Tibial artery (tissue), 4 donors: ENCODE measurements around the gene ZNF681.

Source experiments
- DNase-seq, 2 donors: peaks; one replicate each; pipeline ENCODE4 v3.0.0-alpha.2; 2019
- H3K27ac ChIP-seq, 2 donors: fragments of 200-600 bp; sonication (generic) in 1 of 2; 1 replicate in 1 of 2; 2 replicates in 1 of 2; pipeline ENCODE4 v1.5.1; 2018 to 2019; ENCODE audit warnings: mild to moderate bottlenecking in 1 of 2
- H3K27me3 ChIP-seq, 2 donors: fragments of 200-600 bp; sonication (generic) in 1 of 2; one replicate each; pipeline versions ENCODE4 v1.5.1 to v1.6.0; 2016 to 2019
- H3K36me3 ChIP-seq, 3 donors: fragments of 200-600 bp; sonication (generic) in 2 of 3; one replicate each; pipeline ENCODE4 v1.5.1; 2016 to 2019; ENCODE audit warnings: mild to moderate bottlenecking in 2 of 3
- H3K4me1 ChIP-seq, 4 donors: fragments of 200-600 bp; sonication (generic) in 2 of 4; 1 replicate in 3 of 4; 2 replicates in 1 of 4; pipeline ENCODE4 v1.5.1; 2016 to 2019
- H3K4me3 ChIP-seq, 2 donors: fragments of 200-600 bp; sonication (generic) in 1 of 2; 1 replicate in 1 of 2; 2 replicates in 1 of 2; pipeline ENCODE4 v1.5.1; 2018 to 2019; ENCODE audit warnings: mild to moderate bottlenecking in 2 of 2
- H3K9me3 ChIP-seq, 3 donors: fragments of 200-600 bp; sonication (generic) in 1 of 3; one replicate each; pipeline ENCODE4 v1.5.1; 2016 to 2019
- intact Hi-C: fragments of 100-400 bp; cut with DNase I; formaldehyde crosslinking; loops from one replicate; pipeline ENCODE4 v1.15.0; 2023; ENCODE audit warnings: low total_unique reads
- TF ChIP-seq, protein P1 (sequence below), 2 experiments: fragments of 200-600 bp in 1 of 2; fragments of 450-650 bp in 1 of 2; IDR thresholded peaks; one replicate each; pipeline ENCODE4 v1.5.1; 2017 to 2019; ENCODE audit warnings: antibody characterized with exemption in 2 of 2, mild to moderate bottlenecking in 1 of 2, moderate library complexity in 1 of 2

Gene ZNF681

DNA sequence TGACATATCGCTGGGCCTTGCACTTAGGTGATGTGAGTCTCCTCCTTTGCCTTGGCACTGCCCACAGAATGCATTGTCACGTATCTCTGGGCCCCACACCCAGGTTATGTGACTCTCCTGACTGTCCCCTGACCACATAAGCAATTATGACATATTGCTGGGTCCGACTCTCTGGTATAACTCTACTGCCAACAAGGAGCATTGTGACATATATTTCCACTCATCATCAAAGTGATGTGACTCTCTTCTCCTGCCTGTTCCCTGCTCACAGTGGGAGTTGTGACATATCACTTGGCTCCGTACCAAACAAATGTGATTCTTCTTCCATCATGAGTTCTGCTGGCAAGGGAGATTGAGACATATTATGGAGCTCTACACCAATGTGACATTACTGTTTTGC lies 15.4 kb upstream of the ZNF681 start:
- Histone ChIP-seq H3K36me3 (peaks cover 0 to 16% (median 0%) of the 10 kb centered on the region in 3 donors), H3K4me1 (no peaks in the 10 kb centered on the region), H3K9me3 (no peaks in the 10 kb centered on the region), H3K27ac (no peak overlapping the region), H3K27me3 (no peaks in the 10 kb centered on the region), H3K4me3 (no peak overlapping the region)
- TF ChIP-seq, protein P1, sequence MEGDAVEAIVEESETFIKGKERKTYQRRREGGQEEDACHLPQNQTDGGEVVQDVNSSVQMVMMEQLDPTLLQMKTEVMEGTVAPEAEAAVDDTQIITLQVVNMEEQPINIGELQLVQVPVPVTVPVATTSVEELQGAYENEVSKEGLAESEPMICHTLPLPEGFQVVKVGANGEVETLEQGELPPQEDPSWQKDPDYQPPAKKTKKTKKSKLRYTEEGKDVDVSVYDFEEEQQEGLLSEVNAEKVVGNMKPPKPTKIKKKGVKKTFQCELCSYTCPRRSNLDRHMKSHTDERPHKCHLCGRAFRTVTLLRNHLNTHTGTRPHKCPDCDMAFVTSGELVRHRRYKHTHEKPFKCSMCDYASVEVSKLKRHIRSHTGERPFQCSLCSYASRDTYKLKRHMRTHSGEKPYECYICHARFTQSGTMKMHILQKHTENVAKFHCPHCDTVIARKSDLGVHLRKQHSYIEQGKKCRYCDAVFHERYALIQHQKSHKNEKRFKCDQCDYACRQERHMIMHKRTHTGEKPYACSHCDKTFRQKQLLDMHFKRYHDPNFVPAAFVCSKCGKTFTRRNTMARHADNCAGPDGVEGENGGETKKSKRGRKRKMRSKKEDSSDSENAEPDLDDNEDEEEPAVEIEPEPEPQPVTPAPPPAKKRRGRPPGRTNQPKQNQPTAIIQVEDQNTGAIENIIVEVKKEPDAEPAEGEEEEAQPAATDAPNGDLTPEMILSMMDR (IDR thresholded peaks at IDR 0.05), result no peak
- no peak for DNase-seq
- intact Hi-C loops, result no loop called here

DNA sequence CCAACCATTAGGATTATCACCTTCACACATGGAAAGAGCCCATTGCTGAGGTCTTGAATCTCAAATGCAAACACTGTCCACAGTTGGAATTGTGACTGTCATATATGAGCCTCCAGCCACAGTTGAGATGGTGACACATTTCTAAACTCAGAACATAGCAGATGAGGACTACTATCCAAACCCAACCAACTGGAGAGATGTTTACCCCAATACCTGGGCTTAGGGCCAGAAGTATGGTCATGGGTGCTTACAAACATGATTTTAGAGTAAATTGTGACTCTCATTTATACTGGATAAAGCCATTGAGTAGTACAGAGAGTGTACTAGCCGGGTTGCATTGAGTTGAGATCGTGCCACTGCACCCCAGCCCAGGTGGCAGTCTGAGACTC lies 14.0 kb upstream of the ZNF681 start:
- Histone ChIP-seq H3K4me1 (no peaks in the 10 kb centered on the region), H3K4me3 (no peak overlapping the region), H3K9me3 (no peaks in the 10 kb centered on the region), H3K27me3 (no peaks in the 10 kb centered on the region), H3K27ac (no peak overlapping the region), H3K36me3 (peaks cover 0 to 11% (median 0%) of the 10 kb centered on the region in 3 donors)
- intact Hi-C loops, result no loop called here
- DNase-seq, result no peak
- TF ChIP-seq, protein P1 (IDR thresholded peaks at IDR 0.05), result no peak

DNA sequence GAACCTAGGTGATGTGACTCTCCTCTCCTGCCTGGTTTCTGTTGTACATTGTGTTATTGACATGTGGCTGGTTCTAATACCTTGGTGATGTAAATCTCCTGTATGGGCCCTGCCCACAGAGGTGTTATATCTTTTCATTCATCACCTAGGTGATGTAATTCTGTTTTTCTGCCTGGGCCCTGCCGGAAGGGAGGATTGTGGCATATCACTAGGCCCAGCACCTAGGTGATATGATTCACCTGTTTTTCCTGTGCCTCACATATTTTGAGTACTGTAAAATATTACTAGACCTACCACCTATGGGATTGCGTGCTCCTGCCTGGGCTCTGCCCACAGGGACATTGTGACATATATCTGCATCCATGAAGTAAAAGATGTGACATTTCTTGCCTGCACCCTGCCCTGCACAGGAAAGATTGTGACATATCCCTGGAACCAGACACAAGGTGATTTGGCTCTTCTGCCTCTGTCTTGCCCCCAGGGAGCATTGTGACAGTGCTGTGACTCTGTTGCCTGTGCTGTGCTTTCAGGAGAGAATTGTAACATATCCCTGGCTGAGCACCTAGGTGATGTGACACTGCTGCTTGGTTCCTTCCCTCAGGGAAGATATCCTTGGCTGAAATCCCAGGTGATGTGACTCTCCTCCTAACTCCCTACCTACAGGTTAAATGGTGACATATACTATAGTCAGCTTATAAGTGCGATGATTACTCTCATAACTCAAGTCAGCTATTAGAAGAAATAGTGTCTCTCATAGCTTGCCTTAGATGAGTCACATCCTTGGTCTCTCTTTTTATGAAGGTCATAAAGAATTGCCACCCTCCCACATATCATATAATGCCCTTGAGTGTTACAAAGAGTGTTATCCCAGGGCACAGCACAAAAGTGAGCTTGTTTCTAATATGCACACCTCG lies 13.3 kb upstream of the ZNF681 start:
- DNase-seq, result no peak
- Histone ChIP-seq H3K9me3 (no peaks in the 10 kb centered on the region), H3K27ac (no peak overlapping the region), H3K27me3 (no peaks in the 10 kb centered on the region), H3K36me3 (peaks cover 0 to 9% (median 0%) of the 10 kb centered on the region in 3 donors), H3K4me3 (no peak overlapping the region), H3K4me1 (no peaks in the 10 kb centered on the region)
- TF ChIP-seq, protein P1 (IDR thresholded peaks at IDR 0.05), result no peak
- intact Hi-C loops, result no loop called here

DNA sequence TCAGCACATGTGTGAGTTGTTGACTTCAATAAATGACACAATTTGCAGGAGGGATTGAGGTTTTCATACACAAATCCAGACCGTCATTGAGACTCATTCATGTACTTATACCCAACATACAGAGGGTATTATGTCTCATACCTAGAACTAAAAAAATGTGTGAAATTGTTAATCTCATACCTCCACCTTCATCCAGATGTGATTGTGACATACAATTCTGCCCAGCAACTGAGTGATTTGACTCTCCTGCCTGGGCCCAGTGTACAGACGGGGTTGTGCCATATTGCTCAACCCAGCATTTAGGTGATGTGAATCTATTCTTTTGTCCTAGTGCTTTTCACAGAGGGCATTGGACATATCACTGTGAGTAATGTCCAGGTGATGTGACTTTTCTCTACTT lies 12.6 kb upstream of the ZNF681 start:
- TF ChIP-seq, protein P1 (IDR thresholded peaks at IDR 0.05), result no peak
- DNase-seq, result no peak
- intact Hi-C loops, result no loop called here
- Histone ChIP-seq H3K36me3 (peaks cover 0 to 7% (median 0%) of the 10 kb centered on the region in 3 donors), H3K9me3 (no peaks in the 10 kb centered on the region), H3K4me3 (no peak overlapping the region), H3K27me3 (no peaks in the 10 kb centered on the region), H3K27ac (no peak overlapping the region), H3K4me1 (no peaks in the 10 kb centered on the region)

DNA sequence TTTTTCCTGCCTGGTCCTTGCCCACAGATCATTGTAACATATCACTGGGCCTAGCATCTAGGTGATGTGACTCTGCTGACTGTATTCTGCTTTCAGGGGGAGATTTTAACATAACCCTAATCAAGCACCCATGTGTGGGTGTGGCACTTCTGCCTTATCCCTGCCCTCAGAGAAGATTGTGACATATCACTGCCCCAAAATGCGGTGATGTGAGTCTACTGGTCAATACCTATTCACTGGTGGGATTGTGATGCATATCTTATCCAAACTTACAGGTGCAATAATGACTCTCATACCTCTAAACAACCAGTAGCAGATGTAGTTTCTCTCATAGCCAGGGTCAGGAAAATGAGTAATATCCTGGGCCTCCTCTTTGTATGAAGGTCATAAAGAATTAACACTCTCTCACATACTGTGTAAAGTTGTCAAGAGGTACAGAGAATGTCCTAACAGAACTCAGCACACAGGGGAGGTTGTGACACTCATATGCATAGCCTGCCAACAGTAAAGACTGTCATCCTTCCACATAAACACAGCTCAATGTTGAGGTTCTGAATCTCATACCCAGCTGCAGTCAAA lies 12.1 kb upstream of the ZNF681 start:
- peaks cover 0 to 1% (median 0%) of the 10 kb centered on the region in 3 donors for H3K36me3 ChIP-seq
- intact Hi-C loops, result no loop called here
- no peaks in the 10 kb centered on the region for H3K27me3 ChIP-seq
- no peak overlapping the region for H3K4me3 ChIP-seq
- TF ChIP-seq, protein P1 (IDR thresholded peaks at IDR 0.05), result no peak
- H3K4me1 ChIP-seq, result no peaks in the 10 kb centered on the region
- no peak overlapping the region for H3K27ac ChIP-seq
- no peaks in the 10 kb centered on the region for H3K9me3 ChIP-seq
- DNase-seq, result no peak
